A549 treated with ZK216348 at 1 μM for 4 hours (cell line): Measurements from ENCODE around the gene CCDC175. TPM values are rescaled to one million over a fixed set of nuclear protein-coding genes. Genes with fewer than 3 reads are reported as not detected.

Experiments
- total RNA-seq: library from RNA; stranded (reverse); fragments of 200-300 nt; extraction: Qiagen RNA extraction; gene quantifications from 5 replicates; pipeline ENCODE4 v1.2.3, GENCODE V29; 2022; ENCODE audit warnings: low read depth

The CCDC175 gene
- total RNA-seq = not detected in 5 replicates

GRCh38 chr14:59576332-59577294 lies at the start of gene CCDC175:
CCDC175 (minus strand) TSS chr14:59576812; CDS start chr14:59576775, 37 bp downstream.

GRCh38 chr14:59483819-59484638 lies 92.6 kb downstream of the CCDC175 start, which contains the start of the genes JKAMP and L3HYPDH:
JKAMP (plus strand) TSS chr14:59484517; CDS start chr14:59484590, 73 bp downstream.
L3HYPDH (minus strand) TSS chr14:59484408; CDS start chr14:59484316, 92 bp downstream.

GRCh38 chr14:59465316-59466135 lies 111.1 kb downstream of the CCDC175 start, which contains the start of gene GPR135:
GPR135 (minus strand) TSS chr14:59465380; CDS start chr14:59465226, 154 bp downstream.

Other genes starting within 250 kb of the CCDC175 start
- gene GPR135, start 111.4 kb downstream of the CCDC175 start, total RNA-seq = 0.70 to 1.0 TPM (median 1.0 TPM) in 5 replicates
- 37.3 to 49.8 TPM (median 42.5 TPM) in 5 replicates for gene L3HYPDH, start 92.4 kb downstream of the CCDC175 start, total RNA-seq
- gene JKAMP, start 92.3 kb downstream of the CCDC175 start, total RNA-seq = 54.5 to 85.9 TPM (median 71.6 TPM) in 5 replicates